GM19025 (cell line): ENCODE data around the gene AUNIP.

Source experiments
- ATAC-seq: cut with Tn5 transposase; IDR thresholded peaks from one replicate; pipeline ENCODE4 v1.9.1; 2021; ENCODE audit warnings: mild to moderate bottlenecking, low read depth, moderate library complexity; ENCODE audit not compliant: unreplicated experiment

AUNIP gene

GRCh38 chr1:25799352-25799934, 59.8 kb downstream of the AUNIP start:
- ATAC-seq = no peak

- no peak for ATAC-seq
Observed at GRCh38 chr1:25798666-25799351, 60.4 kb downstream of the AUNIP start.

GRCh38 chr1:25797939-25798338, 61.3 kb downstream of the AUNIP start:
- ATAC-seq = no peak

GRCh38 chr1:25796811-25797458, 62.3 kb downstream of the AUNIP start:
- no peak for ATAC-seq

- ATAC-seq = no peak
Observed at GRCh38 chr1:25795946-25796810, 63.1 kb downstream of the AUNIP start.

- no peak for ATAC-seq
Observed at GRCh38 chr1:25795211-25795610, 64.0 kb downstream of the AUNIP start.

GRCh38 chr1:25794325-25794724, 64.9 kb downstream of the AUNIP start:
- no peak for ATAC-seq

GRCh38 chr1:25793585-25794170, 65.6 kb downstream of the AUNIP start:
- no peak for ATAC-seq

GRCh38 chr1:25792115-25792514, 67.1 kb downstream of the AUNIP start:
- ATAC-seq = no peak

- no peak for ATAC-seq
Observed at GRCh38 chr1:25790472-25790871, 68.8 kb downstream of the AUNIP start.

GRCh38 chr1:25787760-25788166, 71.5 kb downstream of the AUNIP start:
- ATAC-seq = no peak

- no peak for ATAC-seq
Observed at GRCh38 chr1:25786887-25787759, 72.1 kb downstream of the AUNIP start.

- no peak for ATAC-seq
Observed at GRCh38 chr1:25785333-25786067, 73.8 kb downstream of the AUNIP start.

- no peak for ATAC-seq
Observed at GRCh38 chr1:25784575-25785051, 74.6 kb downstream of the AUNIP start.
